Activated CD8-positive, alpha-beta memory T cell treated with anti-CD3 and anti-CD28 coated beads for 4 hours (primary cell): ENCODE results near the gene CTDP1.
"Not testable (repeated sequence)": the region's sequence is repeated elsewhere in the genome, so short reads cannot be mapped to it uniquely, and the experiment has no call there.

Experiments used
- DNase-seq, 2 donors: peaks; one replicate each; pipeline ENCODE4 v3.0.0-alpha.2; 2020; ENCODE audit warnings: low read depth in 2 of 2

The CTDP1 gene

DNA sequence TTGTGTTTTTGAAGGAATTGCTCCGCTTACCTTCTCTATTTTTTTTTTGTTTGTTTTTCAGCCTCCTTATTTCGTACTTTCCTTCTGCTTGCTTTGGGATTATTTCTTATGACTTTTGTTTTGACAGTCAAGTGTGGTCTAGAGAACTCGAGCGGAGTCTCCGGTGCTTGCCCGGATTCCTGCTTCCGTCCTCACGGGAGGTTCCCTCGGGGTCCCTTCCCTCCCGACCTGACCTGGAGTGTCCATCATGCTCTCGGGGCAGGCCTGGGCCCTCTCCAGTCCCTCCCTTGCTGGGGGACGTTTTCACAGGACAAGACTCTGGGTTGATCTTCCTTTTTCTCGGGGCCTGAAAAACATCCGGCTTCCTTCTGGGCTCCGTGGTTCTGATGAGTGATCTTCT, 45.9 kb downstream of the CTDP1 start:
- DNase-seq: no peak

DNA sequence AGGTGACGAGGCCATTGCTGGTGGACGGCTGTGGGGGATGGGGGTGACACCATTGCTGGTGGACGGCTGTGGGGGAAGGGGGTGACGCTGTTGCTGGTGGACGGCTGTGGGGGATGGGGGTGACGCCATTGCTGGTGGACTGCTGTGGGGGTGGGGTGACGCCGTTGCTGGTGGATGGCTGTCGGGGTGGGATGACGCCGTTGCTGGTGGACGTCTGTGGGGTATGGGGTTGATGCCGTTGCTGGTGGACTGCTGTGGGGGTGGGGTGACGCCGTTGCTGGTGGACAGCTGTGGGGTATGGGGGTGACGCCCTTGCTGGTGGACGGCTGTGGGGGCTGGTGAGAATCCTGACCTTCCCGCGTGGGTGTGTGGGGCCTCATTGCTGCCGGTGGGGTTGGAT, 47.1 kb downstream of the CTDP1 start:
- DNase-seq: no peak

GRCh38 chr18:79727211-79727610, 47.6 kb downstream of the CTDP1 start:
- no peak for DNase-seq

- DNase-seq: no peak
Observed at GRCh38 chr18:79728931-79729586, 49.5 kb downstream of the CTDP1 start.

DNA sequence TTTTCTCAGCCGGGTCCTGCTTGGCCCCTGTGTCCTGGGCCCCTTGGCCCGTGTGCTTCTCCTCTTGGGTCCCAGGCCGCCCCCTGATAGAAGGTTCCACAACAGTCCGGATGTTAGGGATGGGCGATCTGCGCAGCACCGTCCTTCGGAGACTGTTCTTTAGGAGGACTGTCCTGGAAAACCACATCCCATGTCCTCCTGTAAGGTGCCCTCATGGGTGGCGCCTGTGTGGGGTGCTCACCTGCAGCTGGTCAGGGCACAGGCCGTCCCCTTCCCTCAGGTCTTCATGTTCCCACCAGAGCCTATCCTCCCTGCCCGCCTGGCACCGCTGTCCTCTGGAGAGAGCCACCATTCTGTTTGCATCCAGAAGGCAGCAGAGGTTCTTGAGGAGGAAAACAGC, 50.0 kb downstream of the CTDP1 start:
- DNase-seq: no peak

DNA sequence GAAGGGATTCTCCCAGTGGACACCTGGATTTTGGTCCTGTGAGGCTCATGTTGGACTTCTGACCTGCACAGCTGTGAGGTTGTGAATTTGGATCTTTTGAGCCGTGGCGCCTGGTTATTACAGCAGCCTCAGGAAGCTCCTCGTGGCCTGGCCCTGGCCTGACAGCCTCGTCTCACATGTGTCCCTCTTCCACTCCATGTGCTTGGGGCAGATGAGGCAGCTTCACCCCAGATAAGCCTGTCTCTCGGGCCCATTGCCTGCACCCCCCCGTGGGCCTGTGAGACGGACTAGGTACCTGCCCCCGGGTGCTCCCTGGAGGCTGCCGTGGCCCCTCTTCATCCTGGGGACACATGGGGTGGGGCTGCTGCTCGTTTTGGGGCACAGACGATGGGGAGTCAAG, 51.2 kb downstream of the CTDP1 start:
- DNase-seq: no peak

DNA sequence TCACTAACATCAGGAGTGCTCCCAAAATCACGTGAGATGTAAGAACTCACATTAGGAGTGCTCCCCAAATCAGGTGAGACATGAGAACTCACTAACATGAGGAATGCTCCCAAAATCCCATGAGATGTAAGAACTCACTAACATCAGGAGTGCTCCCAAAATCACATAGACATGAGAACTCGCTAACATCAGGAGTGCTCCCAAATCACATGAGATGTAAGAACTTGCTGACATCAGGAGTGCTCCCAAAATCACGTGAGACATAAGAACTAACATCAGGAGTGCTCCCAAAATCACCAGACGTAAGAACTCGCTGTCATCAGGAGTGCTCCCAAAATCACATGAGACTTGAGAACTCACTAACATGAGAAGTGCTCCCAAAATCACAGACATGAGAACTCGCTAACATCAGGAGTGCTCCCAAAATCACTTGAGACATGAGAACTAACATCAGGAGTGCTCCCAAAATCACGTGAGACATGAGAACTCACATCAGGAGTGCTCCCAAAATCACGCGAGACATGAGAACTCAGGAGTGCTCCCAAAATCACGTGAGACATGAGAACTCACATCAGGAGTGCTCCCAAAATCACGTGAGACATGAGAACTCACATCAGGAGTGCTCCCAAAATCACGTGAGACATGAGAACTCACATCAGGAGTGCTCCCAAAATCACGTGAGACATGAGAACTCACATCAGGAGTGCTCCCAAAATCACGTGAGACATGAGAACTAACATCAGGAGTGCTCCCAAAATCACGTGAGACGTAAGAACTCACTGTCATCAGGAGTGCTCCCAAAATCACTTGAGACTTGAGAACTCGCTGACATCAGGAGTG, 52.5 kb downstream of the CTDP1 start:
- DNase-seq: not testable (repeated sequence)

GRCh38 chr18:79732721-79733025, 53.1 kb downstream of the CTDP1 start:
- DNase-seq: no peak

DNA sequence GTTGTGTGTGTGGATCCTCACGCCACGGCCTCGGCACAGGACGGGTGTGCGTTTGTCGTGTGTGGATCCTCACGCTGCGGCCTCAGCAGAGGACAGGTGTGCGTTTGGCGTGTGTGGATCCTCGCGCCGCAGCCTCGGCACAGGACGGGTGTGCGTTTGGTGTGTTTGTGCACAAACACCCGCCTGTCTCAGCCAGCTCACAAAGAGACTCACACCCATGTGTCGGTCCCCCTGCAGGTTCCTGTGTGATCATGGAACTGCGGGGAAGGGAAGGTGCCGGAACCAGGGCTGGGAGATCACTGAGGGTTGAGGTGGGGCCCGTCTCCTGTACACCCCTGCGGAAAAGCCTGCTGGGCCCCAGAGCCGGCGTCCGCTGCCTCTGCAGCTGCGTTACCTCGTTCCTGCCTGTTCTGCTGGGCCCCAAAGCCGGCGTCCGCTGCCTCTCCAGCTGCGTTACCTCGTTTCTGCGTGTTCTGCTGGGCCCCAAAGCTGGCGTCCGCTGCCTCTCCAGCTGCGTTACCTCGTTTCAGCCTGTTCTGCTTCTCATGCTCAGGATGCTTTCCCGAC, 53.6 kb downstream of the CTDP1 start:
- DNase-seq: no peak

DNA sequence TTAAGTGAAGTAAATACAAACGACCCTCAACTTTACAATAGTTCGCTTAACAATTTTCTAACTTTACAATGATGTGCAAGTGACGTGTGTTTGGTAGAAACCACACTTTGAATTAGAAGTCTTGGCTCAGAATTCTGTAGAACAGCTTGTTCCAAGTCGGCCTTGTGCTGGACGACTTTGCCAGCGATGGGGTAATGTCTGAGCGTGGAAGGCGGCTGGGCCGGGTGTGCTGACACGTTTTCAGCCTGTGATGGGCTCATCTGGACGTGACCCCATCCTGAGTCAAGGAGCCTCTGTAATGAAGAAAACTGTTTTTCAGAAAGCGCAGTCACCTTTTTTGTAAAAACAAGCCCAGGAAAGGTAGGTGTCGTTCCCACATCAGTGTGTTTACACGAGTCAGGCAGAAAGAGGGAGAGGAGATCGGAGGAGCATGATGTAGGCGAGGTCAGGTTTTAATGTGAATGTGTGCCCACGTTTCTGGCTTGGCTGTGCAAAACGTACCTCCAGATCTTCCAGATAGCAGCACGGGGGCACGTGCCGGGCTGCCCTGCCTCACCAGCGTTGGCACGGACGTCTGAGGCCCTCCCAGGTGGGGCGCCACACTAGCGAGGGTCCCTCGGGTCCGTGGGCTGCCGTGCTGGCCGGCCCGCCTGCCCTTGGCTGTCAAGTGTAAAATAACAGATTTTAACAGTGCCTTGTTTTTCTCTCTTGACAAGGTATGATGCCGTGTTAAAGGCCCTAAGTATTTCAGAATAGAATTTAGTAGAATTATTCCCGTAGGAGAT, 54.6 kb downstream of the CTDP1 start:
- no peak for DNase-seq

- DNase-seq: no peak
Observed at GRCh38 chr18:79735071-79735980, 55.7 kb downstream of the CTDP1 start.

GRCh38 chr18:79736230-79736629, 56.6 kb downstream of the CTDP1 start:
- no peak for DNase-seq

GRCh38 chr18:79736846-79737245, 57.2 kb downstream of the CTDP1 start:
- no peak for DNase-seq

GRCh38 chr18:79737426-79737825, 57.8 kb downstream of the CTDP1 start:
- no peak for DNase-seq

DNA sequence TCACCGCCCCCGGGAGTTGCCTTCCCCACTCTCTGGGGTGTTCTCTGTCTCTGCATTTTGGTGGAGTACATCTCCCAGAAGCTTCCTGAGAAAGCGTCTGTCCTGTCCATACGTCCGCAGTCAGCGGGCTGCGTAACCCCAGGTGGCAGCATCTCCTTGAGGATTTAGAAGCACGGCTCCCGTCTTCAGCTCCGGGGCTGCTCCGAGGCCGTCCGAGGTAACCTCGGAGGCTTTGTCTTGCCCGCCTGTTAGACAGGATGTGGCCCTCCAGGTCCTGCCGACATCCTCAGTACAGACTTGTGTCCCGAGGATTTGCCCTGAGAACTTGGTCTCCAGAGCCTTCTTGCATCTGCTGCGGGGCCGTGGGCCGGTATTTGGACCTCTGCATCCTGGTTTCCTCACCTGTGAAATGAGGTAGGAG, 58.4 kb downstream of the CTDP1 start:
- DNase-seq: no peak

DNA sequence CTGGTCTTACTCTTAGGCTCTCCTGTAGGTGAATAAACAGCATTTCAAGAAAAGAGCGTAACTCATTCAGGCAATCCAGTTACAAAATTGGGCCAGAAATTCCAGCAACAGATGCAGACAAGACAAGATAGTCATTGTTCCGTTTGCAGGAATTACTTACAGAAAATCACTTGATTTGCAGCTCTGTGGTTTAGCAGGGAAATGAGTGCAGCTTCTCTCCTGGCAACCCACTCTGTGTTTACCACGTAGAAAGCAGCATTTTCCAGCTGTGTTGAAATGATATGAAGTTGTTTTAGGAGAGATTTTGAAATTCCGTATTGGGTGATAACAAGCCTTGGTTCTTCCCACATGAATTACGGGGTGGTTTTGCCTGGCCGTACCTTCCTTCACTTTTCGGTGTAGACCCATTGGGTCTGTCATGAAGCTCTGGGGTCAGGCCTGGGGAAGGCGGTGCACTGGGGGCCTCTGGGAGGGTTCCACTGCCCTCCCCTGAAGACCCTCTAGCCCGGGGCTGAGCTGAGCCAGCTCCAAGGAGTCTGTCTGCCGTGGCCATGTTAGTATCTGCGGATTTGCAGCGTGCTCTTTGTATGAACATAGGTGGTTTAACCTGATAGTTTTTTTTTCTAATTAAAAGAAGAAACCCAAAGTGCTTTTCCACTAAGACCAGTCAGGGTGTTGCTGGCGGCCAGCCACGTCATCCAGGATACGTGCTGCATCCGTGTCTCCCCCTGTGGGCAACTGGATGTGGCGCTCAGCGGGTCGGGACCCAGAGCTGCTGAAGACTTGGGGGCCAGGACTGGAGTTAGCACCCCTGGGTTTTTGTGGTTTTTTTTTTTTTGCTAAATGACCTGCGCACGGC, 59.2 kb downstream of the CTDP1 start:
- no peak for DNase-seq

DNA sequence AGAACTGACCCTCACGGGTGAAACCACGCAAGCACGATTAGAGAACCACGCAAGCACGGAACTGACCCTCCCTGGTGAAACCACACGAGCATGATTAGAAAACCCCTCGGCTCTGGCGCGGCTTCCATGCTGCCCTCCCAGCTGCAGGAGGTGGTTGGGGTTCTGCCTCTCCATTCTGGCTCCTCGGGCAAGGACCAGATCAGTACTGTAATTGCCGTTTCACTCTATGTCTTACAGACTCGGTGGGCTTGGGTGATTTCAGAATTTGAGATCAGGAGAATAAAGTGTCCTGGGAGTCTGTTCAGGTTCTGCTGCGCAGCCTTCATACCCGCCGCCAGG, 59.8 kb downstream of the CTDP1 start:
- DNase-seq: no peak

GRCh38 chr18:79740047-79740446, 60.4 kb downstream of the CTDP1 start:
- DNase-seq: not testable (repeated sequence)

- DNase-seq: no peak
Observed at GRCh38 chr18:79740521-79741361, 61.1 kb downstream of the CTDP1 start.

GRCh38 chr18:79741362-79741700, 61.7 kb downstream of the CTDP1 start:
- DNase-seq: no peak
